GM19351 (cell line): ENCODE results near the gene KRTAP10-8.
"Not testable (repeated sequence)": the region's sequence is repeated elsewhere in the genome, so short reads cannot be mapped to it uniquely, and the experiment has no call there.

Experiments used
- ATAC-seq: cut with Tn5 transposase; IDR thresholded peaks from one replicate; pipeline ENCODE4 v1.9.1; 2021; ENCODE audit warnings: mild to moderate bottlenecking, moderate library complexity; ENCODE audit not compliant: unreplicated experiment

KRTAP10-8 gene

GRCh38 chr21:44616591-44616926 is 4.7 kb downstream of the KRTAP10-8 start:
- ATAC-seq, result no peak

DNA sequence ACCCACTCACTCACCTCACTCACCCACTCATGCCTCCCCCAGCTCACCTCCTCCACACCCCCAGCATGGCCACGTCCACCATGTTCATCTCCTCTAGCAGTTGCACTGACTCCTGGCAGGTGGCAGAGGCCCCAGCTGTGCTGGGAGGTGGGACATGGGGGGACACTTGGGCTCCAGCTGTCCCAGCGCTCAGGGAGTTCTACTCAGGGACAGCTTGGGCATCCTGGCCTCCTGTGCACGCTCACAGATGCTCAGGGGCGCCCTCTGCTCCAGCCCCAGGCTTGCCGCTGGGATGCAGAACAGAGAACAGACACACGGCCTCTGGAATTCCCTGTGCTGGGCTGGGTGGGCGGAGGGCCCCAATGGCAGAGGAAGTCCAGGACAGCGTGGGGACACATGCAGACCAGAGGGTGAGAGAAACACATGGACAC is 5.2 kb downstream of the KRTAP10-8 start:
- no peak for ATAC-seq

DNA sequence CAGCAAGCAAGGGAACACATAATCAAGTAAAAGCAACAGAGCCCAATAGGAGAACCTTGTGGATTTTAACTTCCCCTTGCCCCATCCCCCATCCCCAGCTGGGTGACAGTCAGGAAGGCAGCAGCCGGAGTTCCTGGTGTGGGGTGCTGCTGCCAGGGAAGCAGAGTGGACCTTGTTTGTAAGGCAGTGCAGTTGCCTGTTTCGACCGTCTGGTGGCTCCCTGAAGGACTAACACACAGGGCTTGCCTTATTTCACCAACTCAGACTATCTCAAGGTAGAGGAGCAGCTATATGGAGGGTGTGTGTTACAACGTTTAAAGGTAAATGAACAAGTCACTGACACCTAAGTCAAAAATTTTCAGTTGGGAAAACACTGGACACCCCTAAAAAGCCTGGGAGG is 6.6 kb downstream of the KRTAP10-8 start:
- no peak for ATAC-seq

- ATAC-seq, result no peak
These were observed 7.0 kb downstream of the KRTAP10-8 start for GRCh38 chr21:44618909-44619308.

DNA sequence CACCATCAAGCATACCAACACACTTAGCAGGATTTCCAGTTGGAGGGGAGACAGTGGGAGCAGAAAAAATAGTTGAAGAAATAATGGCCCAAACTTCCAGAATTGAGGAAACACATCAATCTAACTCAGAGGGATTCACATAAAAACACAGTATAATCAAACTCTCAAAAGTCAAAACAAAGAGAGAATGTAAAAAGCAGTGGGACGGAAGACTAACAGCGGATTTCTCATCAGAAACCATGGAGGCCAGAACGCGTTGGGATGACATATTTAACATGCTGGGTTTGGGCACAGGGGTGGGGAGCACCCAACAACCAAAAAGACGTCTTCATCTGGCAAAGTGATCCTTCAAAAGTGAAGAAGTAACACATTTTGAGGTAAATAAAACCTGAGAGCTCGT is 8.0 kb downstream of the KRTAP10-8 start:
- ATAC-seq, result no peak

GRCh38 chr21:44623575-44623974 is 11.7 kb downstream of the KRTAP10-8 start:
- ATAC-seq, result no peak

DNA sequence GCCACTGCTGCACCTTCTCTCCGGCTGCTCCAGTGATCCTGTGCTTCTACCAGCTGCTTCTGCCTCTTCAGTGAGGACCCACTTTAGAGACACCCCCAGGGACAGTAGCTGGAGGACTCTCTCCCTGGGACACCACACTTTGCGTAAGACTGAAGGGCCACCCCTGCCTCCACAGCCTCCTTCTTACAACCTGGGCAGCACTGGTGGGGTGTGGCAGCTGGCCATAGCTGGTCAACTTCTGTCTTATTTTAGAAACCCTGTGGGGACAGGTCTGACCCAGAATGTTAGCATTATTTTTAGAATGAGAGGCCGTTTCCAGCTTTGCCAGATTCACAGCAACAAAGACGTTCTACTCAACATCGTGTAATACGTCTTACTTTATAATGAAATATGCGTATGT is 13.9 kb downstream of the KRTAP10-8 start:
- ATAC-seq, result no peak

- ATAC-seq, result no peak
These were observed 14.4 kb downstream of the KRTAP10-8 start for GRCh38 chr21:44626262-44626661.

DNA sequence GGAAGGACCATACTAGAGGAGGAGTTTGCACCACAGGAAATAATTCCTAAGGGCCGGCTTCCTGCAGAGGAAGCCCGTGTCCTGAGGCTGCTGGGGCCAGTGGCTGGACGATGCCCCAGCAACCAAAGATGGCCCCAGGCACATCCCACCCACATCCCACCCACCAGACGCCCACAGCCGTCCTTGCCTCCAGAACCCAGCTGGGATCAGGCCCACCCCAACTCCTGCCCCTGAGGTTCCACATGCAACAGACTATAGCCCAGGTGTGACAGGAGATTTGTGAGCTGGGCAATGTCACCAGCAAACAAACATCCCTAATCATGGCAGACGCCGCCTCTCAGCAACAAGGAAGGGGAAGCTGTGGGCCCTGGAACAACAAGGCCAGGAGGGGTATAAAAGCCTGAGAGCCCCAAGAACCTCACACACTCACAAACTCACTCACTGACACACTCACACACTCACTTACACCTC is 14.8 kb downstream of the KRTAP10-8 start, which contains the start of gene KRTAP10-9:
Gene KRTAP10-9, plus strand, starts transcription at position 421 of the 471 bp plus-strand sequence. CDS start 79 bp downstream, outside the sequence.
- ATAC-seq, result no peak

- not testable (repeated sequence) for ATAC-seq
These were observed 15.4 kb downstream of the KRTAP10-8 start for GRCh38 chr21:44627181-44627822.

DNA sequence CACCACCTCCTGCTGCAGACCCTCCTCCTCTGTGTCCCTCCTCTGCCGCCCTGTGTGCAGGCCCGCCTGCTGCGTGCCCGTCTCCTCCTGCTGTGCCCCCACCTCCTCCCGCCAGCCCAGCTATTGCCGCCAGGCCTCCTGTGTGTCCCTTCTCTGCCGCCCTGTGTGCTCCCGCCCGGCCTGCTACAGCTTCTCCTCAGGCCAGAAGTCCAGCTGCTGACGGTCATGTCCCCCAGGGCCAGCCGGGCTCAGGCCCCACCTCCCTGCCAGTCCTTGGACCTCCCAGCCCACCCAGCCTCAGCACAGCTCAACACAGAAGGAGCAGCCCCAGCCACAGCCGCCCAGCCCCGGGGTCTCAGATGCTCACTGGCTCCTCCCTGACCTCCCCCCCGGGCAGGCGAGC is 16.0 kb downstream of the KRTAP10-8 start:
- ATAC-seq, result not testable (repeated sequence)

GRCh38 chr21:44628707-44629391 is 17.0 kb downstream of the KRTAP10-8 start:
- no peak for ATAC-seq

DNA sequence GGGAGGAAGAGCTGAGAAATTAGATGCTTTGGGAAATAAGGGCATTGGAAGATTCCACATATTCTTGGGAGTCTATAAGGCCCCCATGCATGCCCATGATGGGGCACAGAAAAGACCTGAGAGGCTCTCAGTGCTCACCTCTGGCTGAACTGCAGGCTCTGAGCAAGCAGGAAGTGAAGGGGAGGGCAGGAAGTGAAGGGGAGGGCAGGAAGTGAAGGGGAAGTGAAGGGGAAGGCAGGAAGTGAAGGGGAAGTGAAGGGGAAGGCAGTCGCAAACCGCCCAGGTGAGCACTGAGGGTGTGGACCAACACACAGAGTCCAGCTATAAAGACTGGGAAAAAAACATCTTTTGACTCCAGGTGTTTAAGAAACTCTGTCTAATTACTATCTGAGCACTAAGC is 18.6 kb downstream of the KRTAP10-8 start:
- no peak for ATAC-seq

GRCh38 chr21:44632067-44632466 is 20.2 kb downstream of the KRTAP10-8 start:
- no peak for ATAC-seq

GRCh38 chr21:44636209-44637017 is 24.5 kb downstream of the KRTAP10-8 start:
- ATAC-seq, result no peak

DNA sequence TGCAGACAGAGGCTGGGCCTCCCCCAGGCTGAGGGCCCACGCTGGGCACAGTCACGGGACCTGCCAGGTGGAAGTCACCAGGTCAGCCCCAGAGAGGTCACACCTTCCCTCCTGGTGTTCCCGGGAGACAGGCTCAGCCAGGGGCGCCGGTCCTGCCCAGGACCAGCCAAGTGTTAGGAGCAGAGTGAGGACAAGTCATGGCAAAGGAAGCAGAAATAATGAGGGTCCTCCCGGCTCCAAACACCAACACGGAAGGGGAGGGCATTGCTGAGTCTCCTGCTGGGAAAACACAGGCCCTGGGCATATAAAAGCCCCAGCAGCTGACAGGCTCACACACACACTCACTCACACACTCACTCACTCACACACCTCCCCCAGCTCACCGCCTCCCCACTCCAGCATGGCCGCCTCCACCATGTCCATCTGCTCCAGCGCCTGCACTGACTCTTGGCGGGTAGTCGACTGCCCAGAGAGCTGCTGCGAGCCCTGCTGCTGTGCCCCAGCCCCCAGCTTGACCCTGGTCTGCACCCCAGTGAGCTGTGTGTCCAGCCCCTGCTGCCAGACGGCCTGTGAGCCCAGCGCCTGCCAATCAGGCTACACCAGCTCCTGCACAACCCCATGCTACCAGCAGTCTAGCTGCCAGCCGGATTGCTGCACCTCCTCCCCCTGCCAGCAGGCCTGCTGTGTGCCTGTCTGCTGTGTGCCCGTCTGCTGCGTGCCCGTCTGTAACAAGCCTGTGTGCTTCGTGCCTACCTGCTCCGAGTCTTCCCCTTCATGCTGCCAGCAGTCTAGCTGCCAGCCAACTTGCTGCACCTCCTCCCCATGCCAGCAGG is 25.4 kb downstream of the KRTAP10-8 start, which contains the start of gene KRTAP10-10:
Gene KRTAP10-10, plus strand, starts transcription at position 339 of the 833 bp plus-strand sequence. Its CDS starts 62 bp downstream, at position 401.
- no peak for ATAC-seq

DNA sequence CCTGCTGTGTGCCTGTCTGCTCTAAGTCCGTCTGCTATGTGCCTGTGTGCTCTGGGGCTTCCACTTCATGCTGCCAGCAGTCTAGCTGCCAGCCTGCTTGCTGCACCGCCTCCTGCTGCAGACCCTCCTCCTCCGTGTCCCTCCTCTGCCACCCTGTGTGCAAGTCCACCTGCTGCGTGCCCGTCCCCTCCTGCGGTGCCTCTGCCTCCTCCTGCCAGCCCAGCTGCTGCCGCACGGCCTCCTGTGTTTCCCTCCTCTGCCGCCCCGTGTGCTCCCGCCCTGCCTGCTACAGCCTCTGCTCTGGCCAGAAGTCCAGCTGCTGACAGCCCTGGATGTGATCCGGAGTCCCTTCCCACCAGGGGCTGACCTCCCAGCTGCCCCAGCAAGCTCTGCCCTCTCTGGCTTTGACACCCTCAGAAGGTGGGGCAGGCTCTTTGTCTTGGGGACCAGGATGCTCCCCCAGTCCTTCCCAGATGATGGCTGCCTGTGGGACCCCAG is 26.0 kb downstream of the KRTAP10-8 start:
- not testable (repeated sequence) for ATAC-seq

DNA sequence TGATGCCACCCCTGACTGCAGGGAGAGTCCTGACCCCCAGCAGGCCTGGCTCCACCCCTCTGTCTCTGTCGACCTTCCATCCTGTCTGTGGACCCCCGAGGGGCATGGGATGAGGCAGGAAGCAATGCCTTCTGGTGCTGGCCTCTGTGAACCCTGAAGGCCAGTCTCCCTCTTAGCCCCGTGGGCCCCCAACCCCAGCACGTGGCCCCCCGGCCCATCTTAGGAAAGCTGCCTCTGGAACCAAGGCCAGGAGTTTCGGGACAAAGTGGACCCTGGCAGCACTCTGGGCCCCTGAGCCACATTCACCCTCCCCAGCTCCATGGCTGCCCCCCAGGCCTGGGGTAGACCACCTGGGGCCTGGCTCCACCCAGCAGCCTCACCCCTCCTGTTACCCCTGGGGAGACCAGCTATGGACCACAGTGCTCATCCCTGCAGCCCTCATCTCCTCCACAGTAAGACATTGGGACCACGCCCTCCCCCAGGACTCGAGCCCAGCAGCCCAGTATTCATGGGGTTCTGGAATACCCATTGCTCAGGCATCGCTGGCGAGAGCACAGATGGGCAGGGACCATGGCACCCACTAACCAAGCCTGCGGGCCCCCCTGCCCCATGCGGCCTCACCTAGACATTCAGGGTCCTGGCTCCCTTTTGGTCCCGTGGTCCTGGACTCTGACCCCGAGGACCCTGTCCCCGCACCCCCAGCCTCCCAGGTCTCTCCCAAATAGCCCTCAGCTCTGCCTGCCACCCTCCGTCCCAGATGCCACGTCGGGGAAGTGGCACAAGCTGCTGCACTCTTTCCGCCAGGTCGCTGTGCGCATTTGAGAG is 26.8 kb downstream of the KRTAP10-8 start:
- not testable (repeated sequence) for ATAC-seq

GRCh38 chr21:44639331-44639655 is 27.4 kb downstream of the KRTAP10-8 start:
- ATAC-seq, result no peak

DNA sequence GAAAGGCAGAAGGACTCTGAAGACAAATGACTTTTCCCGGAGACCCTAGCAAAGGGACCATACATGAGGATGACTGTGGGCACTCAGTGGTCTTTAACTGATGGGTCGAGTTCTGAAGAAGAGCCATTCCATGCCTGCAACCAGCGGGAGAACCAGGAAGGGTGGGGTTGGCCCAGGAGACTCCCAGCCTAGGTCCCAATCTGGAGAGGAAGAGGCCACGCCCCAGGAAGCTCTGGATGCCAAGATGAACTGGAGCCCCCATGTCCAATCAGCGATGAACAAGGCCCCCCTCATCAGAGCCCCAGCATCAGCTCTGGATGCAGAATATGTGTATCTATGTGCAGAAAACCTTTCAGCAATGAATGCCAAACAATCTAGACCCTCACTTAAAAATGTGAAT is 28.9 kb downstream of the KRTAP10-8 start:
- no peak for ATAC-seq
